Measurements from ENCODE around the gene USP35. TPM values are rescaled to one million over a fixed set of nuclear protein-coding genes. Genes with fewer than 3 reads are reported as not detected.

Gene USP35
- total RNA-seq, 1 donor from 2014 or later: 16.5 TPM

- H3K27ac Mint-ChIP-seq: no peak overlapping the region
- TF ChIP-seq CTCF (IDR thresholded peaks at IDR 0.05; ENCODE audit: unreplicated experiment): no peak
- no peak overlapping the region for H3K4me3 Mint-ChIP-seq (ENCODE audit: low read depth)
- peaks cover 4% of the 10 kb centered on the region for H3K36me3 Mint-ChIP-seq (ENCODE audit: insufficient read depth)
- DNase-seq (ENCODE audit: low spot score, unreplicated experiment): no peak
- peaks cover 10% of the 10 kb centered on the region for H3K4me1 Mint-ChIP-seq (ENCODE audit: low read depth)
- no peaks in the 10 kb centered on the region for H3K27me3 Mint-ChIP-seq
- H3K9me3 Mint-ChIP-seq (ENCODE audit: low read depth): no peaks in the 10 kb centered on the region
Observed at GRCh38 chr11:78179459-78180071, 9.2 kb upstream of the USP35 start.

GRCh38 chr11:78180751-78181150 lies 8.0 kb upstream of the USP35 start:
- H3K4me1 Mint-ChIP-seq (ENCODE audit: low read depth): peaks cover 10% of the 10 kb centered on the region
- H3K27me3 Mint-ChIP-seq: no peaks in the 10 kb centered on the region
- H3K27ac Mint-ChIP-seq: no peak overlapping the region
- no peak for TF ChIP-seq CTCF (IDR thresholded peaks at IDR 0.05; ENCODE audit: unreplicated experiment)
- H3K4me3 Mint-ChIP-seq (ENCODE audit: low read depth): no peak overlapping the region
- H3K9me3 Mint-ChIP-seq (ENCODE audit: low read depth): no peaks in the 10 kb centered on the region
- H3K36me3 Mint-ChIP-seq (ENCODE audit: insufficient read depth): peaks cover 4% of the 10 kb centered on the region
- no peak for DNase-seq (ENCODE audit: low spot score, unreplicated experiment)

GRCh38 chr11:78181185-78181584 lies 7.5 kb upstream of the USP35 start:
- Mint-ChIP-seq H3K4me3 (ENCODE audit: low read depth) (no peak overlapping the region), H3K4me1 (ENCODE audit: low read depth) (peaks cover 10% of the 10 kb centered on the region), H3K27ac (no peak overlapping the region), H3K36me3 (ENCODE audit: insufficient read depth) (peaks cover 2% of the 10 kb centered on the region), H3K9me3 (ENCODE audit: low read depth) (no peaks in the 10 kb centered on the region), H3K27me3 (no peaks in the 10 kb centered on the region)
- DNase-seq (ENCODE audit: low spot score, unreplicated experiment): no peak
- TF ChIP-seq CTCF (IDR thresholded peaks at IDR 0.05; ENCODE audit: unreplicated experiment): no peak

- Mint-ChIP-seq H3K4me3 (ENCODE audit: low read depth) (peak overlapping the region; percentile 94), H3K9me3 (ENCODE audit: low read depth) (no peaks in the 10 kb centered on the region), H3K27ac (peak overlapping the region; percentile 94), H3K4me1 (ENCODE audit: low read depth) (peaks cover 28% of the 10 kb centered on the region), H3K27me3 (no peaks in the 10 kb centered on the region), H3K36me3 (ENCODE audit: insufficient read depth) (no peaks in the 10 kb centered on the region)
- no peak for DNase-seq (ENCODE audit: low spot score, unreplicated experiment)
- no peak for TF ChIP-seq CTCF (IDR thresholded peaks at IDR 0.05; ENCODE audit: unreplicated experiment)
Observed at GRCh38 chr11:78187366-78188285, 1.1 kb upstream of the USP35 start.

GRCh38 chr11:78189174-78189724 lies 530 bp downstream of the USP35 start:
- Mint-ChIP-seq H3K9me3 (ENCODE audit: low read depth) (no peaks in the 10 kb centered on the region), H3K4me3 (ENCODE audit: low read depth) (peak overlapping the region; percentile 94), H3K36me3 (ENCODE audit: insufficient read depth) (no peaks in the 10 kb centered on the region), H3K27ac (no peak overlapping the region), H3K4me1 (ENCODE audit: low read depth) (peaks cover 30% of the 10 kb centered on the region), H3K27me3 (no peaks in the 10 kb centered on the region)
- TF ChIP-seq CTCF (IDR thresholded peaks at IDR 0.05; ENCODE audit: unreplicated experiment): no peak
- DNase-seq (ENCODE audit: low spot score, unreplicated experiment): no peak

All from progenitor cell of endocrine pancreas (in vitro differentiated cells).